ENCODE measurements around the gene ABLIM2.

Gene ABLIM2

GRCh38 chr4:8179771-8180170, 21.2 kb upstream of the ABLIM2 start:
- TF ChIP-seq CTCF (IDR thresholded peaks at IDR 0.05; ENCODE audit: insufficient read depth, low read depth, low read length, missing control alignments) = no peak
- no peak overlapping the region for H3K4me3 ChIP-seq (ENCODE audit: low read depth, low read length)
- no peak for DNase-seq (ENCODE audit: low read depth)

DNA sequence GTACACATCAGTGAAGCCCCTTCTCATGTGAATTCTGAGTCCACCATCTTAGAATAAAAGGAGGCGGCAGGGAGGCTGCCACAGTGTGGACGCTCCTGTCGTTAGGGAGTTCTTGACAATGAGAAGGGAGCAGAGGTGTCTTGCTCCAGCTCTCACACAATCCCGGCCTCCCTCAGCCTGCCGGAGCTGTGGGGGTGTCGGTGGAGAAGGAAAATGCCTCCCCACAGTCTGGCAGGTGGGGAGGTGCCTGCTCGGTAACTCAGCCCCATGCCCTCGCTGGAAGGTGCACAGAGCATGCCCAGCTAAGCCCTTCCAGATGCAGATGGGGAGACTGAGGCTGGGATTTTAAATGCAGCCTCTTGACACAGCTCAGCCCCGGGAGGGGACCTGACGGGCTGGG, 20.5 kb upstream of the ABLIM2 start:
- DNase-seq (ENCODE audit: low read depth) = no peak
- TF ChIP-seq CTCF (IDR thresholded peaks at IDR 0.05; ENCODE audit: insufficient read depth, low read depth, low read length, missing control alignments) = no peak
- H3K4me3 ChIP-seq (ENCODE audit: low read depth, low read length) = no peak overlapping the region

DNA sequence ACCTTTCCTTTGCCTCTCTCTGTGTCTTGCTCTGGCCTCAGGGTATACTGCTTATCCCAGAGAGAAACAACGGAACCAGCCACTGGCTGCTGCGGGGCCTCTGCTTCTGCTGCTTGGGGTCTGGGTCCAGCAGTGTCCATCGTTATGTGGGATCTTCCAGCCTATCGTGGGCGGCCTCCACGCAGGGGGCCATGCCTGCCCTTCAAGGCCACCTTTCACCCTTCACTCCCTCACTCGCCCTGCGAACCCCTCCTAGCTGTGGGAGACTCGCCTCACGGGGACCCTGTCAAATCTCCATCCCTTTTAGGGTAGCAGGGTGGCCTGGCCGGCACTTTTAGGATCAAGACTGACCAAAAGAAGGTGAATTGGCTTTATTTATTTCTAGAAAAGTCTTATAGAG, 19.3 kb upstream of the ABLIM2 start:
- DNase-seq (ENCODE audit: low read depth) = no peak
- H3K4me3 ChIP-seq (ENCODE audit: low read depth, low read length) = no peak overlapping the region

DNA sequence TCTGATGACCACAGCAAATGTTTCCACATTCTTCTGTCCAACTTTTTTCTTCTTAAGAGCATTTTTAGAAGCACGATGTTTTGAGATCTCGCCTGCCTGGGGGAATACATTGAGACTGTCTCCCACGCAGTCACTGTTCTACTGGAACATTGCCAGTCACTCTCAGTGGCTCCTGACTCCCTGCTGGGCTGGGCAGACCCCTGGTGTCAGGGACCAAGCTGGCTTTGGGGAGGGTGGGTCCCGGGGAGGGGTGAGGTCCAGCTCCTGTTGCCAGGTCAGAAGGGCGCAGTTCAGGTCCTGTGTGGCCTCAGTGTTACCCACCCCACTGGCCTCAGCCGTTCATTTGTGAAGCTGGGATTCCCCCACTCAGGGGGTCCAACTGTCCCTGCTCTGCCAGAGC, 18.9 kb upstream of the ABLIM2 start:
- no peak for TF ChIP-seq CTCF (IDR thresholded peaks at IDR 0.05; ENCODE audit: insufficient read depth, low read depth, low read length, missing control alignments)
- no peak for DNase-seq (ENCODE audit: low read depth)
- H3K4me3 ChIP-seq (ENCODE audit: low read depth, low read length) = no peak overlapping the region

More for the DNA sequence above, 19.3 kb upstream of the ABLIM2 start:
- no peak for TF ChIP-seq CTCF (IDR thresholded peaks at IDR 0.05; ENCODE audit: insufficient read depth, low read depth, low read length, missing control alignments)

DNA sequence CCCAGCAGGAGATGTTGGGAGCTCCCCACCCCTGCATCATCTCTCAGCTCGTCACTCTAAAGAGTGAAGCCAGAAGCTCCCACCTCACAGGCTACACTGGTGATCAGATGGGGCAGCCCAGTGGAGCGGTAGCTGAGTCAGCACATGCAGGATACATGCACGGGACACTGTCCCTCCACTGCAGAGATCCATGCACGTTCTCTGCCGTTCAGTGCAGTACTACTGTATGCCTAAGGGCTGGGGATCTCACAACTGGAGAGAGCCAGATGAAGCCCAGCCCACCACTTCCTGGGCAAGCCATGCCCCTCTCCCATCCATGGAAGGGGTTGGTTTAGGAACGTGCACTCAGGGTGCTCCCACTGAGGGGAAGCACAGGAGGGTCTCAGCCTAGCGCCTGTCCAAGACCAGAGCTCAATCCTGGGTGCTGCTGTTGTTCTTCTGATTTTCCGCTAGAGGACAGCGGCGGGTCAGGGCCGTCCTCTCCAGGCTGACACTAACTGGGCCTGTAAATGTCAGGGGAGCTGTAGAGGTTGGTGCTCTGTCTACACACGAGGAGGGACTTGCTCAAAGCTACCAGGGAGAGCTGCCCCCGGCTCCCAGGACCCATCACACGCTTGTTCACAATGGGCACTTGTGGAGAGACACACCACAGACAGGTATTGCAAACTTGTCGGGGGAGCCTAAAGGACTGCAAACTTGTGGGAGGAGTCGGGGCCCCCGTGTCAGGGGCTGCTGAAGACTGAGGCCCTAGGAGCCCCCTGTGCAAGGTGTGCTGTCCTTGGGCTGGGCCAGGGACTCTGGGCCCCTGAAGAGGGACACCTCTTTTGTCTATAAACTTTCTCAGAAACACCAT, 18.2 kb upstream of the ABLIM2 start:
- DNase-seq (ENCODE audit: low read depth) = peak; percentile 72
- peak; percentile 86 for TF ChIP-seq CTCF (IDR thresholded peaks at IDR 0.05; ENCODE audit: insufficient read depth, low read depth, low read length, missing control alignments)
- no peak overlapping the region for H3K4me3 ChIP-seq (ENCODE audit: low read depth, low read length)

DNA sequence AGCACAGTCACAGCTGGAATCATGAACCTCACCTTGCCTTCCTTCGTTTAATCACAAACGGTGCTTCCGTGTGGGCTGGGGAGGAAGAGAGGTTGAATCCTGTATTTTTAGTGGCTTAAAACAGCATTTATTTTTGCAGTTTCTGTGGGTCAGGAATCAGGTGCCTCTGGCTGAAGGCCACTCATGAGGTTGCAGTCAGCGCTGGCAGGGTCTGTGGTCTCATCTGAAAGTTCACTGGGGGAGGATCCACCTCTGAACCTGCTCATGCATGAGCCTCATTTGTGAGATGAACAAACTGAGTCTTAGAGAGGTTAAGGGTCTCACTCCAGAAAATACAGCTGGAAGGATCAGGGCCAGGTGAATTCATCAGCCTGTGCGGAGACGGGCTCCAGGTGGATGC, 17.1 kb upstream of the ABLIM2 start:
- no peak overlapping the region for H3K4me3 ChIP-seq (ENCODE audit: low read depth, low read length)
- TF ChIP-seq CTCF (IDR thresholded peaks at IDR 0.05; ENCODE audit: insufficient read depth, low read depth, low read length, missing control alignments) = no peak
- DNase-seq (ENCODE audit: low read depth) = peak; percentile 60

GRCh38 chr4:8174970-8175369, 16.4 kb upstream of the ABLIM2 start:
- TF ChIP-seq CTCF (IDR thresholded peaks at IDR 0.05; ENCODE audit: insufficient read depth, low read depth, low read length, missing control alignments) = no peak
- no peak overlapping the region for H3K4me3 ChIP-seq (ENCODE audit: low read depth, low read length)
- no peak for DNase-seq (ENCODE audit: low read depth)

Measured in GM12865 (cell line).